SK-N-SH (cell line): ENCODE measurements around the gene CIDEB.

Experiments used
- GABPA ChIP-seq: IDR thresholded peaks from 2 replicates; pipeline ENCODE4 v1.4.0; 2012; ENCODE audit warnings: low read depth, mild to moderate bottlenecking
- RAD21 ChIP-seq: IDR thresholded peaks from 2 replicates; pipeline ENCODE4 v1.6.1; 2012; ENCODE audit warnings: mild to moderate bottlenecking, low read length
- TAF1 ChIP-seq: IDR thresholded peaks from 2 replicates; pipeline ENCODE4 v1.6.1; 2012; ENCODE audit warnings: low read depth, mild to moderate bottlenecking, low read length, moderate library complexity, borderline replicate concordance
- TF ChIP-seq, protein P1 (sequence below): IDR thresholded peaks from 2 replicates; pipeline ENCODE4; 2012
- TF ChIP-seq, protein P2 (sequence below): fragments of 200-600 bp; sonication (generic); IDR thresholded peaks from 2 replicates; pipeline ENCODE4 v1.6.1; 2017; ENCODE audit warnings: antibody characterized with exemption, mild to moderate bottlenecking, moderate library complexity
- TF ChIP-seq, protein P3 (sequence below): IDR thresholded peaks from 2 replicates; pipeline ENCODE4 v1.6.1; 2012; ENCODE audit warnings: mild to moderate bottlenecking, low read depth, low read length, moderate library complexity
- TF ChIP-seq, protein P4 (sequence below): IDR thresholded peaks from 2 replicates; pipeline ENCODE4 v1.4.0; 2012; ENCODE audit warnings: low read depth

DNA sequence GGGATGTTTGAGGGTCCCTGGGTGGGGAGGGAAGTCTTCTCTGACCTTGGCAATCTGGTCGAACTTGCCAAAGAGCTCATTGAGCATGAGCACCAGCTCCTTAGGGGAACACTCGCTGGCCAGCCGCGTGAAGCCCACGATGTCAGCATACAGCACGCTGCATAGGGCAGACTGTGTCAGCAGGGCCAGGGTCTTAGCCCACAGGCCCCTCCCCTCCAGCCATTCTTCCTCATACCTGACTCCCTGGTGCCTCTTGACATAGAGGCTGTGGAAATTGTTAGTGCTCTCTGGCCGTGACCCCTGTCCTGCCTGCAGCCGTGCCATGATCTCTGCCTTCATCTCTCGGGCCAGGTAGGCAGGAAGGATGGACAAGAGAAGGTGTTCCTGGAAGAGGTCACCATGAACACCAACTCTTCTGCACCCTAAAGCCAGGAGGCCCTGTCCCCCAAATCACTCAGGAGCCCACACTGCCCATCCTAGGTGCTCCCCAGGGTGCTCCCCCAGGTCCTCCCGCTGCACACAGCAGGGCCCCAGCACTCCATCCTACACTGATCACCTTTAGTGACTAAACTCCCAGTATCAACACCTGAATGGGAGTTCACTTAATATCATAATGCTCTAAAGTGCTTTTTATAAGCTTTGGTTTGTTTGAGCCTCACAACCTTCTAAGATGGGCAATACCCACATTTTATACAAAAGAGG, 23.3 kb upstream of the CIDEB start:
- TF ChIP-seq TAF1 = no peak
- TF ChIP-seq, protein P1, sequence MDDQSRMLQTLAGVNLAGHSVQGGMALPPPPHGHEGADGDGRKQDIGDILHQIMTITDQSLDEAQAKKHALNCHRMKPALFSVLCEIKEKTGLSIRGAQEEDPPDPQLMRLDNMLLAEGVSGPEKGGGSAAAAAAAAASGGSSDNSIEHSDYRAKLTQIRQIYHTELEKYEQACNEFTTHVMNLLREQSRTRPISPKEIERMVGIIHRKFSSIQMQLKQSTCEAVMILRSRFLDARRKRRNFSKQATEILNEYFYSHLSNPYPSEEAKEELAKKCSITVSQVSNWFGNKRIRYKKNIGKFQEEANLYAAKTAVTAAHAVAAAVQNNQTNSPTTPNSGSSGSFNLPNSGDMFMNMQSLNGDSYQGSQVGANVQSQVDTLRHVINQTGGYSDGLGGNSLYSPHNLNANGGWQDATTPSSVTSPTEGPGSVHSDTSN = no peak
- TF ChIP-seq RAD21 = no peak
- TF ChIP-seq, protein P2, sequence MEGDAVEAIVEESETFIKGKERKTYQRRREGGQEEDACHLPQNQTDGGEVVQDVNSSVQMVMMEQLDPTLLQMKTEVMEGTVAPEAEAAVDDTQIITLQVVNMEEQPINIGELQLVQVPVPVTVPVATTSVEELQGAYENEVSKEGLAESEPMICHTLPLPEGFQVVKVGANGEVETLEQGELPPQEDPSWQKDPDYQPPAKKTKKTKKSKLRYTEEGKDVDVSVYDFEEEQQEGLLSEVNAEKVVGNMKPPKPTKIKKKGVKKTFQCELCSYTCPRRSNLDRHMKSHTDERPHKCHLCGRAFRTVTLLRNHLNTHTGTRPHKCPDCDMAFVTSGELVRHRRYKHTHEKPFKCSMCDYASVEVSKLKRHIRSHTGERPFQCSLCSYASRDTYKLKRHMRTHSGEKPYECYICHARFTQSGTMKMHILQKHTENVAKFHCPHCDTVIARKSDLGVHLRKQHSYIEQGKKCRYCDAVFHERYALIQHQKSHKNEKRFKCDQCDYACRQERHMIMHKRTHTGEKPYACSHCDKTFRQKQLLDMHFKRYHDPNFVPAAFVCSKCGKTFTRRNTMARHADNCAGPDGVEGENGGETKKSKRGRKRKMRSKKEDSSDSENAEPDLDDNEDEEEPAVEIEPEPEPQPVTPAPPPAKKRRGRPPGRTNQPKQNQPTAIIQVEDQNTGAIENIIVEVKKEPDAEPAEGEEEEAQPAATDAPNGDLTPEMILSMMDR = no peak
- TF ChIP-seq, protein P3, sequence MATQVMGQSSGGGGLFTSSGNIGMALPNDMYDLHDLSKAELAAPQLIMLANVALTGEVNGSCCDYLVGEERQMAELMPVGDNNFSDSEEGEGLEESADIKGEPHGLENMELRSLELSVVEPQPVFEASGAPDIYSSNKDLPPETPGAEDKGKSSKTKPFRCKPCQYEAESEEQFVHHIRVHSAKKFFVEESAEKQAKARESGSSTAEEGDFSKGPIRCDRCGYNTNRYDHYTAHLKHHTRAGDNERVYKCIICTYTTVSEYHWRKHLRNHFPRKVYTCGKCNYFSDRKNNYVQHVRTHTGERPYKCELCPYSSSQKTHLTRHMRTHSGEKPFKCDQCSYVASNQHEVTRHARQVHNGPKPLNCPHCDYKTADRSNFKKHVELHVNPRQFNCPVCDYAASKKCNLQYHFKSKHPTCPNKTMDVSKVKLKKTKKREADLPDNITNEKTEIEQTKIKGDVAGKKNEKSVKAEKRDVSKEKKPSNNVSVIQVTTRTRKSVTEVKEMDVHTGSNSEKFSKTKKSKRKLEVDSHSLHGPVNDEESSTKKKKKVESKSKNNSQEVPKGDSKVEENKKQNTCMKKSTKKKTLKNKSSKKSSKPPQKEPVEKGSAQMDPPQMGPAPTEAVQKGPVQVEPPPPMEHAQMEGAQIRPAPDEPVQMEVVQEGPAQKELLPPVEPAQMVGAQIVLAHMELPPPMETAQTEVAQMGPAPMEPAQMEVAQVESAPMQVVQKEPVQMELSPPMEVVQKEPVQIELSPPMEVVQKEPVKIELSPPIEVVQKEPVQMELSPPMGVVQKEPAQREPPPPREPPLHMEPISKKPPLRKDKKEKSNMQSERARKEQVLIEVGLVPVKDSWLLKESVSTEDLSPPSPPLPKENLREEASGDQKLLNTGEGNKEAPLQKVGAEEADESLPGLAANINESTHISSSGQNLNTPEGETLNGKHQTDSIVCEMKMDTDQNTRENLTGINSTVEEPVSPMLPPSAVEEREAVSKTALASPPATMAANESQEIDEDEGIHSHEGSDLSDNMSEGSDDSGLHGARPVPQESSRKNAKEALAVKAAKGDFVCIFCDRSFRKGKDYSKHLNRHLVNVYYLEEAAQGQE = no peak
- no peak for TF ChIP-seq GABPA
- TF ChIP-seq, protein P4, sequence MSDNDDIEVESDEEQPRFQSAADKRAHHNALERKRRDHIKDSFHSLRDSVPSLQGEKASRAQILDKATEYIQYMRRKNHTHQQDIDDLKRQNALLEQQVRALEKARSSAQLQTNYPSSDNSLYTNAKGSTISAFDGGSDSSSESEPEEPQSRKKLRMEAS = no peak
